ENCODE data around the gene LONRF2.

- no peak for TF ChIP-seq CTCF (IDR thresholded peaks at IDR 0.05; ENCODE audit: low read depth, low read length)
- TF ChIP-seq EZH2phosphoT487 (IDR thresholded peaks at IDR 0.05; ENCODE audit: low read depth), result no peak
These were observed 56.2 kb downstream of the LONRF2 start for GRCh38 chr2:100266126-100266525.

All from OCI-LY3 (cell line).